K562 (cell line): Measurements from ENCODE around the gene CHAF1A.

ENCODE experiments used
- DNMT1 ChIP-seq: fragments of 450-650 bp; IDR thresholded peaks from 2 replicates; pipeline ENCODE4 v1.6.1; 2016; ENCODE audit warnings: antibody characterized with exemption, mild to moderate bottlenecking
- YY1 ChIP-seq, 3 experiments: IDR thresholded peaks; 2 replicates each; pipeline ENCODE4 v1.6.1; 2011; ENCODE audit warnings: low read length in 2 of 3, mild to moderate bottlenecking in 2 of 3, moderate library complexity in 2 of 3, borderline replicate concordance in 1 of 3, control low read depth in 1 of 3, low read depth in 1 of 3; ENCODE audit not compliant: insufficient read depth in 3 of 3, insufficient replicate concordance in 2 of 3, control insufficient read depth in 1 of 3, insufficient read length in 1 of 3; ENCODE audit errors: extremely low read depth in 1 of 3

GRCh38 chr19:4357095-4357797, 45.2 kb upstream of the CHAF1A start:
- TF ChIP-seq YY1 (IDR thresholded peaks at IDR 0.05; ENCODE audit: borderline replicate concordance in 1 of 3, control insufficient read depth in 1 of 3, extremely low read depth in 1 of 3, insufficient read depth in 3 of 3, insufficient read length in 1 of 3, insufficient replicate concordance in 2 of 3, low read depth in 1 of 3, low read length in 2 of 3) (no peak), DNMT1 (no peak)
